DND-41 (cell line): ENCODE data around the gene TMEM252.

ENCODE experiments used
- ATAC-seq: fragments of 200-7000 bp; cut with Tn5 transposase; 3 replicates; pipeline ENCODE4 v1.9.1; 2021; ENCODE audit warnings: low read depth; ENCODE audit not compliant: insufficient read depth
- DNase-seq: peaks from one replicate; pipeline ENCODE4 v3.0.0-alpha.2; 2020
- H2AFZ ChIP-seq: 2 replicates; pipeline ENCODE4 v1.6.0; 2012; ENCODE audit warnings: low read depth, low read length
- H3K27ac ChIP-seq: 2 replicates; pipeline ENCODE4 v1.5.1; 2012; ENCODE audit warnings: low read length, inconsistent platforms
- H3K27me3 ChIP-seq: fragments of 200-600 bp; sonication (generic); 2 replicates; pipeline ENCODE4 v1.6.0; 2012; ENCODE audit warnings: low read length, mild to moderate bottlenecking, inconsistent platforms; ENCODE audit not compliant: insufficient read depth, poor library complexity
- H3K36me3 ChIP-seq: 2 replicates; pipeline ENCODE4 v1.5.1; 2012; ENCODE audit warnings: low read length, inconsistent platforms; ENCODE audit not compliant: insufficient read depth
- H3K4me1 ChIP-seq: 2 replicates; pipeline ENCODE4 v1.5.1; 2012; ENCODE audit warnings: mild to moderate bottlenecking, low read length; ENCODE audit not compliant: insufficient read depth
- H3K4me2 ChIP-seq: 2 replicates; pipeline ENCODE4 v1.6.0; 2012; ENCODE audit warnings: mild to moderate bottlenecking, moderate library complexity, low read length, inconsistent platforms; ENCODE audit not compliant: insufficient read depth
- H3K4me3 ChIP-seq, 2 experiments: fragments of 200-600 bp in 1 of 2; shearing (Covaris generic) in 1 of 2; 2 replicates each; pipeline ENCODE4 v1.5.1; 2012 to 2016; ENCODE audit warnings: inconsistent platforms in 2 of 2, low read length in 2 of 2, mild to moderate bottlenecking in 2 of 2, low read depth in 1 of 2, moderate library complexity in 1 of 2
- H3K79me2 ChIP-seq: 2 replicates; pipeline ENCODE4 v1.6.0; 2012; ENCODE audit warnings: low read length, inconsistent platforms; ENCODE audit not compliant: insufficient read depth
- H3K9ac ChIP-seq: 2 replicates; pipeline ENCODE4 v1.6.0; 2012; ENCODE audit warnings: low read depth, mild to moderate bottlenecking, inconsistent platforms, low read length, moderate library complexity
- H3K9me3 ChIP-seq: 2 replicates; pipeline ENCODE4 v1.5.1; 2012; ENCODE audit warnings: low read length, moderate library complexity, mild to moderate bottlenecking, inconsistent platforms; ENCODE audit not compliant: insufficient read depth, severe bottlenecking
- H4K20me1 ChIP-seq: 2 replicates; pipeline ENCODE4 v1.6.0; 2012; ENCODE audit warnings: low read length; ENCODE audit not compliant: insufficient read depth
- EZH2 ChIP-seq: IDR thresholded peaks from 3 replicates; pipeline ENCODE4 v1.6.1; 2012; ENCODE audit warnings: borderline replicate concordance, low read depth, mild to moderate bottlenecking, moderate library complexity, low read length, inconsistent platforms; ENCODE audit not compliant: severe bottlenecking
- TF ChIP-seq, protein P1 (sequence below): IDR thresholded peaks from 2 replicates; pipeline ENCODE4 v1.5.1; 2012; ENCODE audit warnings: borderline replicate concordance, low read length, moderate library complexity, mild to moderate bottlenecking; ENCODE audit not compliant: poor library complexity, severe bottlenecking; ENCODE audit errors: extremely low read depth

The TMEM252 gene

DNA sequence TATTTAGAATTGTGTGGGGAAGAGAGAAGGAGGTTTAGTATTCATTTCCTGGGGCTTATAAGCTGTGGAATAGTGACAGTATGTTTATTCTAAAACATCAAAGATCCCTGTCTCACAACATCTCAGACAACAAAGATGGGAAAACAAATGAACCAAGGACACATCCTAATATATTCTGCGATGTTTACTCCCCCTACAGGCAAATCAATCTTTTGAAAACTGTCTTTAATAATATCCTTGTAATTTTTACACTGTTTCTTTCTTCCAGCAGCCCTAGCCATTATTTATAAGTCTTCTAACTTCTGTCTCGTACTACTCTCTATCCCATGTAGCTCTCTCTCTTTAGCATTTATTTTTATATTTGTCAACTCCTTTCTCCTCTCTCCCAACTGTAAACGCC, 33.5 kb upstream of the TMEM252 start:
- no peak overlapping the region for H2AFZ ChIP-seq
- ATAC-seq = no peak

GRCh38 chr9:68567565-68567964, 26.9 kb upstream of the TMEM252 start:
- ATAC-seq = no peak
- no peaks in the 10 kb centered on the region for H3K36me3 ChIP-seq
- TF ChIP-seq EZH2 = no peak
- TF ChIP-seq, protein P1, sequence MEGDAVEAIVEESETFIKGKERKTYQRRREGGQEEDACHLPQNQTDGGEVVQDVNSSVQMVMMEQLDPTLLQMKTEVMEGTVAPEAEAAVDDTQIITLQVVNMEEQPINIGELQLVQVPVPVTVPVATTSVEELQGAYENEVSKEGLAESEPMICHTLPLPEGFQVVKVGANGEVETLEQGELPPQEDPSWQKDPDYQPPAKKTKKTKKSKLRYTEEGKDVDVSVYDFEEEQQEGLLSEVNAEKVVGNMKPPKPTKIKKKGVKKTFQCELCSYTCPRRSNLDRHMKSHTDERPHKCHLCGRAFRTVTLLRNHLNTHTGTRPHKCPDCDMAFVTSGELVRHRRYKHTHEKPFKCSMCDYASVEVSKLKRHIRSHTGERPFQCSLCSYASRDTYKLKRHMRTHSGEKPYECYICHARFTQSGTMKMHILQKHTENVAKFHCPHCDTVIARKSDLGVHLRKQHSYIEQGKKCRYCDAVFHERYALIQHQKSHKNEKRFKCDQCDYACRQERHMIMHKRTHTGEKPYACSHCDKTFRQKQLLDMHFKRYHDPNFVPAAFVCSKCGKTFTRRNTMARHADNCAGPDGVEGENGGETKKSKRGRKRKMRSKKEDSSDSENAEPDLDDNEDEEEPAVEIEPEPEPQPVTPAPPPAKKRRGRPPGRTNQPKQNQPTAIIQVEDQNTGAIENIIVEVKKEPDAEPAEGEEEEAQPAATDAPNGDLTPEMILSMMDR = no peak

More for the DNA sequence above, 33.5 kb upstream of the TMEM252 start:
- TF ChIP-seq EZH2 = no peak
- TF ChIP-seq, protein P1 = peak; percentile 8
- Histone ChIP-seq H4K20me1 (no peaks in the 10 kb centered on the region), H3K9ac (no peak overlapping the region), H3K4me1 (no peaks in the 10 kb centered on the region), H3K27ac (no peak overlapping the region), H3K36me3 (no peaks in the 10 kb centered on the region), H3K9me3 (no peaks in the 10 kb centered on the region), H3K79me2 (no peaks in the 10 kb centered on the region), H3K27me3 (no peaks in the 10 kb centered on the region), H3K4me3 (no peak overlapping the region), H3K4me2 (no peak overlapping the region)
- DNase-seq = no peak

DNA sequence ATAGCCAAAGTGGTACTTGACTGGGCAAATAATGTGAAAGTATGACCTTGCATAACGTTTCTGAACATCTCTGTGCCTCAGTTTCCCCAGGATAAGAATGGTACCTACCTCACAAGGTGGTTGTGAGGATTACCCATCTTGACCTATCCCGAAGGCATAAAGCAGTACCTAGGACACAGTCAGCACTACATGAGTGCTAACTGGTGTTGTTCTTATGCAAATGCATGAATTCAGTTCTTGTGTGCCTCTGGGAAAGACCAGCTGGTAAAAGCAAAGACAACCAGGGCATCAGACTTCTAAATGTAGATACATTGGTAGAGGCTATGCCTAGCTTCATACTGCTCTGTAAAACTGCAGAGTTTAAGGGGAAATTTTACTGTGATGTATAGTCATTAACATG, 21.8 kb upstream of the TMEM252 start:
- no peak overlapping the region for H3K27ac ChIP-seq
- no peak overlapping the region for H3K9ac ChIP-seq
- no peaks in the 10 kb centered on the region for H4K20me1 ChIP-seq
- H3K9me3 ChIP-seq = no peaks in the 10 kb centered on the region
- no peaks in the 10 kb centered on the region for H3K36me3 ChIP-seq
- DNase-seq (no peak), ATAC-seq (no peak)
- H2AFZ ChIP-seq = no peak overlapping the region
- no peak overlapping the region for H3K4me3 ChIP-seq
- H3K4me1 ChIP-seq = no peaks in the 10 kb centered on the region
- H3K4me2 ChIP-seq = no peak overlapping the region
- no peaks in the 10 kb centered on the region for H3K79me2 ChIP-seq
- TF ChIP-seq, protein P1 = no peak
- H3K27me3 ChIP-seq = no peaks in the 10 kb centered on the region

More at GRCh38 chr9:68567565-68567964, 26.9 kb upstream of the TMEM252 start:
- no peak overlapping the region for H3K9ac ChIP-seq
- DNase-seq = no peak
- H3K9me3 ChIP-seq = no peaks in the 10 kb centered on the region
- H3K79me2 ChIP-seq = no peaks in the 10 kb centered on the region
- no peaks in the 10 kb centered on the region for H3K4me1 ChIP-seq
- no peak overlapping the region for H3K4me2 ChIP-seq
- no peak overlapping the region for H3K27ac ChIP-seq
- H3K27me3 ChIP-seq = no peaks in the 10 kb centered on the region
- H3K4me3 ChIP-seq = no peak overlapping the region
- H2AFZ ChIP-seq = no peak overlapping the region
- H4K20me1 ChIP-seq = no peaks in the 10 kb centered on the region
